HG02759 (cell line): ENCODE data around the gene PLEKHO1.
"Not testable (repeated sequence)": the region's sequence is repeated elsewhere in the genome, so short reads cannot be mapped to it uniquely, and the experiment has no call there.

ENCODE experiments used
- ATAC-seq: cut with Tn5 transposase; IDR thresholded peaks from one replicate; pipeline ENCODE4 v1.9.1; 2021; ENCODE audit warnings: mild to moderate bottlenecking, moderate library complexity; ENCODE audit not compliant: unreplicated experiment

Gene PLEKHO1

GRCh38 chr1:150168960-150169601 is 19.4 kb downstream of the PLEKHO1 start:
- no peak for ATAC-seq

- no peak for ATAC-seq
Observed at GRCh38 chr1:150171801-150172200, 22.1 kb downstream of the PLEKHO1 start.

DNA sequence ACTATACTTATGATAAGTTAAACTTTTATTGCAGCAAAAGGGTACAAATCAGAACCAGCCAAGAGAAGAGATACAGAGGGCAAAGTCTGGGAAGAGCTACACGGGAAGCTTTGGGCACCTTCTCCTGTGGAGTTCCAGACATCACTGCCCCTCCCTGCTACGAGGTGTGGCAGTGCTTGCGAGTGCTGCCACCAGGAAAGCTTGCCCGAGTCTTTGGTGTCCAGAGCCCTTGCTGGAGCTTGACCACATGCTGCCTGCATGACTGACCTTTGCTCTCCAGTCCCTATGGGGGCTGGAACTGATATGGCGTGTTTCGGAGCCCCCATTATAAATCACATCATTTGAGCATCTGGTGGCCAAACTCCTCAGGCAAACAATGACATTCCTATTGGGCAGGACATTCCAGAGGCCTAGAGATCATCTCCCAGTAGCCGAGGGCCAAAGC is 23.4 kb downstream of the PLEKHO1 start:
- ATAC-seq = no peak

GRCh38 chr1:150176593-150176992 is 26.9 kb downstream of the PLEKHO1 start:
- ATAC-seq = no peak

DNA sequence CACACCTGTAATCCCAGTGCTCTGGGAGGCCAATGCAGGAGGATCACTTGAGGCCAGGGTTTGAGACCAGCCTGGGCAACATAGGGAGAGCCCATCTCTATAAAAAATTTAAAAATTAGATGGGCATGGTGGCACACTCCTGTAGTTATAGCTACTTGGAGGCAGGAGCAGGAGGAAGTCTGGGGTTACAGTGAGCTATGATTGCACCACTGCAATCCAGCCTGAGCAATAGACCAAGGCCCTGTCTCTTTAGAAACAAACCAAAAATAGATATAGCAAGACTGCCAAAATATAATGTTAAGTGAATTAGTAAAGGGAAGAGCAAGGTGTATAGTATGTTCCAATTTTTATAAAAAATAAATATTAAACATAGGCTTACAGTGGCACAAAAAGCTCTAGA is 28.8 kb downstream of the PLEKHO1 start:
- no peak for ATAC-seq

DNA sequence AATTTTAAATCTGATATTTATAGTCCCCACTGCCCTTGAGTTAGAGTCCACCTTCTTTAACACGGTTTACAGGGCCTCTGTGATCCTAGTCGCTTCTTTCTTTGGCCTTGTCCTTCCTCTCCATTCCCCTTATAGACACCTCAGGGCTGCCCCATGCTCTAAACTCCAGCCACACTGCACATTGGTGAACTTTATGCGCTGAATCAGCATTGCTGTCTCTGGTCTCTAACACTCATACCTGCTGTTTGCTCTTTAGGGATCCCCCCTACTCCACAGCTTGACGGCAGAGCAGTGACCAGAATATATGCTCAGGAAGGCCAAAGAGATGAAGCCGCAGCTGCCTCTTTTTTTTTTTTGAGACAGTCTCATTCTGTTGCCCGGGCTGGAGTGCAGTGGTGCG is 30.2 kb downstream of the PLEKHO1 start:
- no peak for ATAC-seq

- ATAC-seq = no peak
Observed at GRCh38 chr1:150180474-150180873, 30.8 kb downstream of the PLEKHO1 start.

GRCh38 chr1:150182247-150182646 is 32.5 kb downstream of the PLEKHO1 start:
- ATAC-seq = no peak

DNA sequence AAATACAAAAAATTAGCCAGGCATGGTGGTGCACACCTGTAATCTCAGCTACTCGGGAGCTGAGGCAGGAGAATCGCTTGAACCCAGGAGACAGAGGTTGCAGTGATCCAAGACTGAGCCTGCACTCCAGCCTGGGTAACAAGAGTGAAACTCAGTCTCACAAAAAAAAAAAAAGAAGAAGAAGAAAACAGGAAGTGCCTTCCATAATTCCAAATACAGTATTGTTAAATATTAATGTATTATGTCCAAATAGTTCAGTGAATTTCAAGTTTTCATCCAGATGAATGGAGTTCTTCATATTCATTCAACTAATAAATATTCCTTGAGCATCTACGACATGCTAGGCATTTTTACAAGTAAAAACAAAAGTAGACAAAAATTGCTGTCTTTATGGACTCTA is 33.3 kb downstream of the PLEKHO1 start:
- ATAC-seq = no peak

DNA sequence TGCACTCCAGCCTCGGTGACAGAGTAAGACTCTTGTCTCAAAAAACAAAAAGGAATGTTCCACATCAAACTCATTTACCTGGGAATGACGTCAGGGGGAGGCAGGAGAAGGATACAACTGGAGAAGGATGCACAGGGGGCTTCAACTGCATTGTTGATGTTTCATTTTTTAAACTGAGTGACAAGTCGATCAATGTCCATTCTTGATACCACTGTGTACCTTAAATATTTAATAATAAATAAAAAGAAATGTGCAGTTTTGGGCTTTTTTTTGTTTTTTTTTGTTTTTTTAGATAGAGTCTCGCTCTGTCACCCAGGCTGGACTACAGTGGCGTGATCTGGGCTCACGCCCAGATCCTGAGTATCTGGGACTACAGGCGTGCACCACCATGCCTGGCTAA is 35.8 kb downstream of the PLEKHO1 start:
- no peak for ATAC-seq

GRCh38 chr1:150186438-150186788 is 36.7 kb downstream of the PLEKHO1 start:
- ATAC-seq = not testable (repeated sequence)

DNA sequence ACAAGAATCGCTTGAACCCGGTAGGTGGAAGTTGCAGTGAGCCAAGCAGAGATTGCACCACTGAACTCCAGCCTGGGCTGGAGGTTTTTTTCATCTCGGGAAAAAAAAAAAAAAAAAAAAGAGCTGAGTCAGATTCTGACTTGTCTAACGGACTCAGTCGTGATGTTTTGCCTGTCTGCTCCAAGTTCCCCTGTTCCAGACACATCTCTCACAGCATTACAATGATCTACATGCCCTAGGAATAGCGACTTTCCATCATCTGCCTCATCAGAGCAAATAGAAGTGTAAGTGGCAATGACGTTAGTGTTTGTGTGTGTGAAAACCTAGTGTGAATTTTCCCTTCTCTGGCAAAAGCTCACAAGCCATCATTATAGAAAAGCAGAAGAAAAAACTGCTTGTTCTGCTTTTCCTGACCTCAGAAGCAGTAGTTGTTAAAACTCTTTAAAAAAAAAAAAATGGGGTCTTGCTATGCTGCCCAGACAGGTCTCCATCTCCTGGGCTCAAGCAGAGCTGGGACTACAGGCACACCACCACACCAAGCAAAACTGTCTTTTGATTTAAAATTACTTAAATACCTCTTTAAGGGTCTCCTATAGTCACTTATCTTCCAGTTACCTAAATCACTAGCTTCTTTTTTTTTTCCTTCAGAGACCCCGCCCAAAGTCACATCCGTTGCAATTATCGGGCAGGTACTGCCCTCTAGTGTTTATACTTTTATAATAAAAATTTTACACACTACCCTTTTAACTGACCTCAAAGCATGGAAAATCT is 37.3 kb downstream of the PLEKHO1 start:
- ATAC-seq = no peak

DNA sequence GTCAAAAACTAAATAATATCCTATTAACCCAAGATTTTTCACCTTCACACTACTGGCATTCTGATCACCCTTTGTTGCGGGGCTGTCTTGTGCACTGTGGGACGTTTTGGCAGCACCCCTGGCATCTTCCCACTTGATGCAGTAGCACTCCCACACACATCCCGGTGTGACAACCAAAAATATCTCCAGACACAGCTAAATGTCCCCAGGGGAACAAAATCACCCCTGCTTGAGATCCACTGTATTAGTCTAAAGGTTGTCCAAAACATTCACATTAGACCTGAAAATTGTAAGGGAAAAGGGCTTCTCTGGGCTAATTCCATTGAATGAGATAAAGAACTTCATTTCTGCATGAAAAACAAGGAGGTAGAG is 37.8 kb downstream of the PLEKHO1 start:
- ATAC-seq = no peak

DNA sequence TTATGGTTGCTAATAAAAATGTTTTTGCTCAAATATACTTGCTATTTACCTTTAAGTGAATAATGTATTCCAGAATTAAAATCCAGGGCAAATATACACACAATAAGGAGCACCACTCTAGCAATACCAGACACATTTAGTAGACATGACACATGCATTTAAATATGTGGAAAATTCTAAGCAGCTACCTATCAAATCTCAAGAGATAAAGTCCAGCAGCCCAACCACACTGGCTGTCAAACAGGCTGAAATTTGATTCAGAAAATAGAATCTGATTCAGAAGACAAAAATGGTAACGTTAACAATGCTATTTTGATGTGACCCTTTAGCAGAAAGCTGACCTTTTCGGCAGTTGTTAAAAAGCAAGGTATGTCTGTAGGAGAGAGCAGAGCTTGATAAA is 42.3 kb downstream of the PLEKHO1 start:
- no peak for ATAC-seq

- no peak for ATAC-seq
Observed at GRCh38 chr1:150194381-150195031, 44.8 kb downstream of the PLEKHO1 start.

DNA sequence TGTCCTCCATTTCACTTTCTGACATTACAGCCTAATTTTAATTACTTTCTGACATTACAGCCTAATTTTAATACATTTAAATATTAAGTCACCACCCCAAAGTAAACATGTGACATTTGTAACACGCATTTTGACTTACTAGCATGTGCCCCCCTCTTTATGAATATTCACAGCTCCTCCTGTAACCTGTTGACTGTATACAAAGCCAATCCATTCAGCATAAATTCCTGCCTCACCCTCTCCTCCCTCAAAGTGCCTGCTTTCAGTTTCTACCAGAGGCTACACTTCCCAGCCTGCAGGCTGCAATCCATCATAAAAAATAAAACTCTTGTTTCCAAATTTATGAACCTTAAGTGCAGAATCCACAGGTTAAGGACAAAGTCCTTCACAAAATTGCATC is 46.7 kb downstream of the PLEKHO1 start:
- ATAC-seq = no peak

DNA sequence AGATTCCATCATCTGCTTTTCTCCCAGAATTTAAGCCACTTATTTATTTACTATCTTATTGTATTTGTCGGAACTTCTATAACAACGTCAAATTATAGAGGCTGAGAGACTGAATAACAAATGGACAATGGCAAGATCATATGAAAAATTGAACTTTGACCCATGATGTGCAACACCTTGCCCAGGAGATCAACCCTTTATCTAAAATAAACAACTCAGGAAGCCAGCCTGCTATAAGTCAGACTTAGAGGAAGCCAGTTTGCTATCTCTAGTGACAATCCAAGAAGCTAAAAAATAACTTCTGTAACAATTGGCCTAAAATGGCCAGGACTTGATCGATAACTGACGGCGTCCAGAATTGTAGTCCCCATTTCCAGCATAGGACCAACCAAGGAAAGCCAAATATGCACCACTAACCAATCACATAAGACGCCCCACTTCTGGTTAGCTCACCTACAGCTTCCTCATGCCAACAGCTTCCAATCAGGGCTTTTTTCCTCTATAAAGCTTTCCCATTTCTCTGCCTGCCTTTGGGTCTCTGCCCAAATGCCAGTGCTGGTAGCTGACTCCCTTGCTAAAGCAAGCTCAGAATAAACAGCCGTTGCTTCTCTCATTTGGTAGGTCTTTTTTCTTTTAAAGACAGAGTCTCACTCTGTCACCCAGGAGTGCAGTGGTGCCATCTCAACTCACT is 57.7 kb downstream of the PLEKHO1 start:
- ATAC-seq = no peak

DNA sequence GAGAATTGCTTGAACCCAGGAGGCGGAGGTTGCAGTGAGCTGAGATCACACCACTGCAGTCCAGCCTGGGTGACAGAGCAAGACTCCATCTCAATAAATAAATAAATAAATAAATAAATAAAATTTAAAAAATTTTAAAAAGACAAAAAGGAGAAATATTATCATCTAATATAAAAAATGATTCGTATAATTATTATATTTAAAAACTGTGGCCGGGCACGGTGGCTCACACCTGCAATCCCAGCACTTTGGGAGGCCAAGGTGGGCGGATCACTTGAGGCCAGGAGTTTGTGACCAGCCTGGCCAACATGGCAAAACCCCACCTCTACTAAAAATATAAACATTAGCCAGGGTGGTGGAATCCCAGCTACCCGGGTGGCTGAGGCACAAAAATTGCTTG is 58.7 kb downstream of the PLEKHO1 start:
- not testable (repeated sequence) for ATAC-seq
